Neural crest cell (in vitro differentiated cells): ENCODE data around the gene ZCCHC7. TPM values are rescaled to one million over a fixed set of nuclear protein-coding genes. Genes with fewer than 3 reads are reported as not detected.

Experiments
- DNase-seq: peaks from one replicate; pipeline ENCODE4 v3.0.0; 2021; ENCODE audit warnings: low read depth, mixed read lengths, low spot score
- H3K27ac Mint-ChIP-seq: one replicate; pipeline ENCODE4 v1.8.0; 2021; ENCODE audit warnings: mild to moderate bottlenecking, mixed read lengths; ENCODE audit not compliant: unreplicated experiment
- H3K27me3 Mint-ChIP-seq: 2 replicates; pipeline ENCODE4 v1.8.0; 2021; ENCODE audit warnings: low read depth, mild to moderate bottlenecking, mixed read lengths
- H3K36me3 Mint-ChIP-seq: 2 replicates; pipeline ENCODE4 v1.8.0; 2021; ENCODE audit warnings: low read depth, mild to moderate bottlenecking, mixed read lengths
- H3K4me1 Mint-ChIP-seq: 2 replicates; pipeline ENCODE4 v1.8.0; 2021; ENCODE audit warnings: mixed read lengths
- H3K4me3 Mint-ChIP-seq: one replicate; pipeline ENCODE4 v1.8.0; 2021; ENCODE audit warnings: mild to moderate bottlenecking, mixed read lengths
- H3K9me3 Mint-ChIP-seq: 2 replicates; pipeline ENCODE4 v1.8.0; 2021; ENCODE audit warnings: mixed read lengths
- CTCF ChIP-seq: fragments of 200-600 bp; sonication (generic); conservative IDR thresholded peaks from 2 replicates; pipeline ENCODE4 v1.5.0; 2021; ENCODE audit warnings: antibody characterized with exemption, mild to moderate bottlenecking
- total RNA-seq: library from RNA; stranded (reverse); gene quantifications from 2 replicates; pipeline ENCODE4 v1.2.1, GENCODE V29; 2021

The ZCCHC7 gene
- total RNA-seq, 1 donor from 2014 or later, result 21.6 TPM

- H3K9me3 Mint-ChIP-seq, result no peaks in the 10 kb centered on the region
- peaks cover 33% of the 10 kb centered on the region for H3K4me1 Mint-ChIP-seq
- no peaks in the 10 kb centered on the region for H3K27me3 Mint-ChIP-seq
- no peak overlapping the region for H3K4me3 Mint-ChIP-seq
- H3K27ac Mint-ChIP-seq, result no peak overlapping the region
- no peaks in the 10 kb centered on the region for H3K36me3 Mint-ChIP-seq
- no peak for DNase-seq
- TF ChIP-seq CTCF, result no peak
Observed at GRCh38 chr9:37295178-37295577, 174.8 kb downstream of the ZCCHC7 start.

GRCh38 chr9:37295796-37296195, 175.4 kb downstream of the ZCCHC7 start:
- peaks cover 38% of the 10 kb centered on the region for H3K4me1 Mint-ChIP-seq
- no peak for DNase-seq
- no peaks in the 10 kb centered on the region for H3K27me3 Mint-ChIP-seq
- TF ChIP-seq CTCF, result peak; percentile 55
- H3K9me3 Mint-ChIP-seq, result no peaks in the 10 kb centered on the region
- no peak overlapping the region for H3K27ac Mint-ChIP-seq
- H3K36me3 Mint-ChIP-seq, result no peaks in the 10 kb centered on the region
- no peak overlapping the region for H3K4me3 Mint-ChIP-seq

- no peak for DNase-seq
- no peak for TF ChIP-seq CTCF
- H3K27ac Mint-ChIP-seq, result no peak overlapping the region
- H3K27me3 Mint-ChIP-seq, result no peaks in the 10 kb centered on the region
- H3K36me3 Mint-ChIP-seq, result no peaks in the 10 kb centered on the region
- H3K9me3 Mint-ChIP-seq, result no peaks in the 10 kb centered on the region
- no peak overlapping the region for H3K4me3 Mint-ChIP-seq
- H3K4me1 Mint-ChIP-seq, result peaks cover 38% of the 10 kb centered on the region
Observed at GRCh38 chr9:37297592-37297991, 177.2 kb downstream of the ZCCHC7 start.

- Mint-ChIP-seq H3K9me3 (no peaks in the 10 kb centered on the region), H3K36me3 (no peaks in the 10 kb centered on the region), H3K4me1 (peaks cover 10% of the 10 kb centered on the region), H3K4me3 (no peak overlapping the region), H3K27ac (peak overlapping the region; percentile 65), H3K27me3 (no peaks in the 10 kb centered on the region)
- no peak for TF ChIP-seq CTCF
- no peak for DNase-seq
Observed at GRCh38 chr9:37300620-37301019, 180.2 kb downstream of the ZCCHC7 start.

- H3K27me3 Mint-ChIP-seq, result no peaks in the 10 kb centered on the region
- DNase-seq, result no peak
- TF ChIP-seq CTCF, result no peak
- no peaks in the 10 kb centered on the region for H3K9me3 Mint-ChIP-seq
- H3K27ac Mint-ChIP-seq, result no peak overlapping the region
- no peak overlapping the region for H3K4me3 Mint-ChIP-seq
- no peaks in the 10 kb centered on the region for H3K36me3 Mint-ChIP-seq
- peaks cover 8% of the 10 kb centered on the region for H3K4me1 Mint-ChIP-seq
Observed at GRCh38 chr9:37301042-37301853, 180.9 kb downstream of the ZCCHC7 start.
